ENCODE results near the gene IFT80. TPM values are rescaled to one million over a fixed set of nuclear protein-coding genes. Genes with fewer than 3 reads are reported as not detected.

IFT80 gene
- total RNA-seq, 1 experiment from 2014 or later = 41.0 TPM

GRCh38 chr3:160400702-160401150, 1.7 kb upstream of the IFT80 start:
- no peak for DNase-seq (ENCODE audit: low spot score)

- DNase-seq (ENCODE audit: low spot score) = peak; percentile 27
These were observed 1.1 kb upstream of the IFT80 start for GRCh38 chr3:160400030-160400701.

GRCh38 chr3:160398820-160399124, 253 bp downstream of the IFT80 start:
- DNase-seq (ENCODE audit: low spot score) = no peak

- peak; percentile 70 for DNase-seq (ENCODE audit: low spot score)
These were observed 3.7 kb downstream of the IFT80 start for GRCh38 chr3:160395297-160395696.

GRCh38 chr3:160394009-160394392, 5.0 kb downstream of the IFT80 start:
- no peak for DNase-seq (ENCODE audit: low spot score)

- no peak for DNase-seq (ENCODE audit: low spot score)
These were observed 5.5 kb downstream of the IFT80 start for GRCh38 chr3:160393346-160394008.

- no peak for DNase-seq (ENCODE audit: low spot score)
These were observed 6.2 kb downstream of the IFT80 start for GRCh38 chr3:160392798-160393197.

- DNase-seq (ENCODE audit: low spot score) = no peak
These were observed 8.4 kb downstream of the IFT80 start for GRCh38 chr3:160390565-160391138.

- no peak for DNase-seq (ENCODE audit: low spot score)
These were observed 14.2 kb downstream of the IFT80 start for GRCh38 chr3:160384639-160385318.

- no peak for DNase-seq (ENCODE audit: low spot score)
These were observed 17.6 kb downstream of the IFT80 start for GRCh38 chr3:160381470-160381869.

- DNase-seq (ENCODE audit: low spot score) = no peak
These were observed 19.3 kb downstream of the IFT80 start for GRCh38 chr3:160379628-160380214.

GRCh38 chr3:160378331-160379109, 20.5 kb downstream of the IFT80 start:
- DNase-seq (ENCODE audit: low spot score) = no peak

GRCh38 chr3:160376681-160377080, 22.3 kb downstream of the IFT80 start:
- no peak for DNase-seq (ENCODE audit: low spot score)

- DNase-seq (ENCODE audit: low spot score) = no peak
These were observed 24.1 kb downstream of the IFT80 start for GRCh38 chr3:160374925-160375324.

GRCh38 chr3:160374472-160374871, 24.6 kb downstream of the IFT80 start:
- no peak for DNase-seq (ENCODE audit: low spot score)

GRCh38 chr3:160373655-160374054, 25.4 kb downstream of the IFT80 start:
- no peak for DNase-seq (ENCODE audit: low spot score)

GRCh38 chr3:160372780-160373179, 26.2 kb downstream of the IFT80 start:
- peak; percentile 53 for DNase-seq (ENCODE audit: low spot score)

- no peak for DNase-seq (ENCODE audit: low spot score)
These were observed 27.8 kb downstream of the IFT80 start for GRCh38 chr3:160370987-160371857.

GRCh38 chr3:160369784-160370183, 29.2 kb downstream of the IFT80 start:
- no peak for DNase-seq (ENCODE audit: low spot score)

- peak; percentile 14 for DNase-seq (ENCODE audit: low spot score)
These were observed 30.2 kb downstream of the IFT80 start for GRCh38 chr3:160368804-160369203.
